ENCODE data around the gene RAPGEF5. TPM values are rescaled to one million over a fixed set of nuclear protein-coding genes. Genes with fewer than 3 reads are reported as not detected.
A peak's percentile ranks its signal among the peaks of the same experiment; 100 is the strongest.

The RAPGEF5 gene
- total RNA-seq, 1 donor from 2014 or later: 5.4 TPM

DNA sequence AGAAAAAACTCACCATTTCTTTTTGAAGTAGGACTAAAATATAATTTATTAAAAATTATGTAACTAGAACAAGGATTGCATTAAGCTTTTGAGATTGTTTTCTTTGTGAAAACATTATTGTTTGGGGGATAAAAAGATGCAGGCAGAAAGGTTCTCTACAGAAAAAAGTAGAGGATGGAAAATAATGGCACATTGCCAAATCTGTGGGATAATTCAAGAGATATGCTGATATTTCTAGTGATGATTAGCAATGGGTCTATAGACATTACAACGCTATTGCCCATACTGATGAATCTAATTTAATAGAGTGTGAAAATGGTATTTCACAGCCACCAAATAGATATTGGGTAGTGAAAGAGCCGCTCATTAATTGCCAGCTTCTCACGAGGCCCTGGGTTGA, 204.3 kb downstream of the RAPGEF5 start:
- Mint-ChIP-seq H3K27ac (no peak overlapping the region), H3K27me3 (ENCODE audit: low read depth) (no peaks in the 10 kb centered on the region), H3K4me1 (peaks cover 18% of the 10 kb centered on the region), H3K9me3 (no peaks in the 10 kb centered on the region), H3K36me3 (no peaks in the 10 kb centered on the region), H3K4me3 (no peak overlapping the region)
- TF ChIP-seq, protein P1, sequence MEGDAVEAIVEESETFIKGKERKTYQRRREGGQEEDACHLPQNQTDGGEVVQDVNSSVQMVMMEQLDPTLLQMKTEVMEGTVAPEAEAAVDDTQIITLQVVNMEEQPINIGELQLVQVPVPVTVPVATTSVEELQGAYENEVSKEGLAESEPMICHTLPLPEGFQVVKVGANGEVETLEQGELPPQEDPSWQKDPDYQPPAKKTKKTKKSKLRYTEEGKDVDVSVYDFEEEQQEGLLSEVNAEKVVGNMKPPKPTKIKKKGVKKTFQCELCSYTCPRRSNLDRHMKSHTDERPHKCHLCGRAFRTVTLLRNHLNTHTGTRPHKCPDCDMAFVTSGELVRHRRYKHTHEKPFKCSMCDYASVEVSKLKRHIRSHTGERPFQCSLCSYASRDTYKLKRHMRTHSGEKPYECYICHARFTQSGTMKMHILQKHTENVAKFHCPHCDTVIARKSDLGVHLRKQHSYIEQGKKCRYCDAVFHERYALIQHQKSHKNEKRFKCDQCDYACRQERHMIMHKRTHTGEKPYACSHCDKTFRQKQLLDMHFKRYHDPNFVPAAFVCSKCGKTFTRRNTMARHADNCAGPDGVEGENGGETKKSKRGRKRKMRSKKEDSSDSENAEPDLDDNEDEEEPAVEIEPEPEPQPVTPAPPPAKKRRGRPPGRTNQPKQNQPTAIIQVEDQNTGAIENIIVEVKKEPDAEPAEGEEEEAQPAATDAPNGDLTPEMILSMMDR (IDR thresholded peaks at IDR 0.05; ENCODE audit: unreplicated experiment): no peak
- DNase-seq (ENCODE audit: low spot score in 2 of 2, unreplicated experiment in 2 of 2): no peak

DNA sequence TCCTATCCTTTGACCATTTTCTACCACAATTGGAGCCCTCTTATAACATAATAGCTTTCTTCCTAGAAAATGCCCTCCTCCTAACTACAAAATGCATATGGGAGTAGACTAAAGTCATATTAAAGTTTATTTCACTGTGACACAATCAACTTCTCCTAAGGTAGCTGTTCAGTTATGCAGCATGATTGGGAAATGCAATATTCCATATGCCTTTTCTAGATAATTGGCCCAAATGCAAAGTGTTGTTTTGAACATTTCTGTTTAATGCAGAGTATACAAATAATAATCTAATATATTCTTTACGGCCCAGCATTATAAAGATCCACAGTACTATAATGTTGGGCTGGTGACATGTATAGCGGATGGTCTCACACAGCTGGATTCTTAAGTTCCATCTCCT, 205.1 kb downstream of the RAPGEF5 start:
- no peak overlapping the region for H3K4me3 Mint-ChIP-seq
- DNase-seq (ENCODE audit: low spot score in 2 of 2, unreplicated experiment in 2 of 2): no peak
- no peaks in the 10 kb centered on the region for H3K9me3 Mint-ChIP-seq
- TF ChIP-seq, protein P1 (IDR thresholded peaks at IDR 0.05; ENCODE audit: unreplicated experiment): no peak
- H3K36me3 Mint-ChIP-seq: no peaks in the 10 kb centered on the region
- peaks cover 22% of the 10 kb centered on the region for H3K4me1 Mint-ChIP-seq
- H3K27me3 Mint-ChIP-seq (ENCODE audit: low read depth): no peaks in the 10 kb centered on the region
- no peak overlapping the region for H3K27ac Mint-ChIP-seq

DNA sequence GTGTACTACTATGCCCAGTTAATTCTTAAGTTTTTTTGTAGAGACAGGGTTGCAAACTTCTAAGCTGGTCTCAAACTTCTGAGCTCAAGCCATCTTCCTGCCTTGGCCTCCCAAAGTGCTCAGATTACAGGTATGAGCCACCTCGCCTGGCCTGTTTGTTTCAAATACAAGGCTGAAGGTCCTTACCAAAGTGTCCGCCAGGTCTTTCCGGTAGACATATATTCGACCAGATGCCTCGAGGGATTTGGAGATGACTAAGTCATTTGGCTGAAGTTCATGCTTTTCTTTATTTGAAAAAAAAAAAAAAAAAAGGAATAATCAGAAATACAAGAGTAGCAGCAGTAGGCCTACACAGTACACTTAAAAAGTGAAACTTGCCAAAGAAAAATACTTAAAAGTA, 206.7 kb downstream of the RAPGEF5 start:
- H3K36me3 Mint-ChIP-seq: no peaks in the 10 kb centered on the region
- H3K9me3 Mint-ChIP-seq: no peaks in the 10 kb centered on the region
- H3K4me3 Mint-ChIP-seq: no peak overlapping the region
- H3K4me1 Mint-ChIP-seq: peaks cover 25% of the 10 kb centered on the region
- no peak for DNase-seq (ENCODE audit: low spot score in 2 of 2, unreplicated experiment in 2 of 2)
- no peaks in the 10 kb centered on the region for H3K27me3 Mint-ChIP-seq (ENCODE audit: low read depth)
- TF ChIP-seq, protein P1 (IDR thresholded peaks at IDR 0.05; ENCODE audit: unreplicated experiment): no peak
- H3K27ac Mint-ChIP-seq: no peak overlapping the region

DNA sequence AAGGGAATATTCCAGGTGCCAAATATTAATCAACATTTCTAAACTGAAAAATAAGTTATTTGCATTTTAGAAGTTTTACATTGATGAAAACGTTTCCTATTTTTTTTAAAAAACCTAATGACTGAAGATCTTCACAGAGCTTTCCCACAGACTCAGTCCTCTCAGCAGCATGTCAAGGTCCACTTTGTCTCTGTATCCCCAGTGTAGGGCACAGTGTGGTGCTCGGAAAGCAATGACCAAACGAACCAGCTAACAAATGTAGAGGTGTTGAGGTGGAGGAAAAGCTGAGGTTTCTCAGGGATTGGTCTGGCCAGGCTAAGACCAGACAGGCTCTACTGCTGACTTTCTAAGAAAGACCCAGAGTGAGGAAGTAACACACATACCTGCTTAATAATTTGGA, 209.1 kb downstream of the RAPGEF5 start:
- Mint-ChIP-seq H3K36me3 (no peaks in the 10 kb centered on the region), H3K4me3 (no peak overlapping the region), H3K4me1 (peaks cover 21% of the 10 kb centered on the region), H3K27ac (no peak overlapping the region), H3K27me3 (ENCODE audit: low read depth) (no peaks in the 10 kb centered on the region), H3K9me3 (no peaks in the 10 kb centered on the region)
- DNase-seq (ENCODE audit: low spot score in 2 of 2, unreplicated experiment in 2 of 2): no peak
- TF ChIP-seq, protein P1 (IDR thresholded peaks at IDR 0.05; ENCODE audit: unreplicated experiment): no peak

DNA sequence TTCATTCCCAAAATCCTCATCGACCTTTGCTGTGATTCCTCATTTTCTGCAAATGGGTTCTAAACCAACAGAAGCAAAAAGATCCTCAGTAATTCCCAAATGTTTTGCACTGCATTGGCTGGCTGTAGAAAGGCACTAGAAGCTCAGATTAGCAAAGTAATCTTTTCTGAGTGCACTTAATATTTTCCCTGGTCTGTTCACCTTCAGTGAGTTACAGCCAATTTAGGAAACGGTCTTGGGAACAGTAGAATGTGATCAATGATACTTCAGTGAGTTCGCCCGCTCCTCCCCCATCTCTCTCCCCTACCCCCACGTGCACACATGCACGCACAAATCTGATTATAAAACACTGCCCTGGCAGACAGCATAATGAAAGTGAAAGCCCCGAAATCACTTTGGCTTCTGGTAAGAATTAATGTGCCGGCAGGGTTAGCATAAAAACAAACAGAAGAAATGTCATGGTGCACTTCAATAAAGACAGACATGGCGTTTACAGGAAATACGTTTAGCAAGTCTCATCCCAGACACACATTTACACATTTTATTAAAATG, 209.9 kb downstream of the RAPGEF5 start:
- Mint-ChIP-seq H3K4me1 (peaks cover 28% of the 10 kb centered on the region), H3K27ac (peak overlapping the region; percentile 82), H3K4me3 (peak overlapping the region; percentile 20), H3K9me3 (no peaks in the 10 kb centered on the region), H3K36me3 (no peaks in the 10 kb centered on the region), H3K27me3 (ENCODE audit: low read depth) (no peaks in the 10 kb centered on the region)
- no peak for DNase-seq (ENCODE audit: low spot score in 2 of 2, unreplicated experiment in 2 of 2)
- TF ChIP-seq, protein P1 (IDR thresholded peaks at IDR 0.05; ENCODE audit: unreplicated experiment): no peak

DNA sequence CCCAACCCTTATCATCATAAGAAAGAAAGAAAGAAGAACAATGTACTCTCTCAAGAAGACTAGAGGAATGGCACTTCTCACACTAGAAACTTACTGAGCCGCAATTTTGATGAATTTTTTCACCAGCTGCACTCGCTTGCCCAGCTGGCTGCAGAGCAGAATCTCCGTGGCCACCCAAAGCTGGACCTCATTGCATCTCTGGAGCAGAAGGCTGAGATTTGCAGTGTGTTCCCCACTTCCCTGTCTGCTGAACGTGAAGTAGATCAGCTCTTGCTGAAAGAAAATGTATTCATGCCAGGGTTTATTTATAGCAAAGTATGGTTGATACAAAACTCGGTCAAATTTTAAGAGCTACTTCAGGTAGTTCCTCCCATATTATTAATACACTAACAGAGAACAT, 212.0 kb downstream of the RAPGEF5 start:
- no peak for DNase-seq (ENCODE audit: low spot score in 2 of 2, unreplicated experiment in 2 of 2)
- no peaks in the 10 kb centered on the region for H3K36me3 Mint-ChIP-seq

More for the DNA sequence above, 212.0 kb downstream of the RAPGEF5 start:
- no peak overlapping the region for H3K4me3 Mint-ChIP-seq
- H3K27me3 Mint-ChIP-seq (ENCODE audit: low read depth): no peaks in the 10 kb centered on the region
- H3K4me1 Mint-ChIP-seq: peaks cover 42% of the 10 kb centered on the region
- TF ChIP-seq, protein P1 (IDR thresholded peaks at IDR 0.05; ENCODE audit: unreplicated experiment): no peak
- no peak overlapping the region for H3K27ac Mint-ChIP-seq
- no peaks in the 10 kb centered on the region for H3K9me3 Mint-ChIP-seq
